GM12873 (cell line): ENCODE results near the gene GIT2.
A peak's percentile ranks its signal among the peaks of the same experiment; 100 is the strongest.

ENCODE experiments used
- CTCF ChIP-seq: IDR thresholded peaks from 2 replicates; pipeline ENCODE4 v1.5.1; 2012; ENCODE audit warnings: low read depth, mild to moderate bottlenecking, moderate library complexity, low read length, control low read depth; ENCODE audit not compliant: insufficient read depth; ENCODE audit errors: missing control alignments

The GIT2 gene

GRCh38 chr12:109944561-109945359 is 51.4 kb downstream of the GIT2 start:
- no peak for TF ChIP-seq CTCF

GRCh38 chr12:109943811-109944210 is 52.4 kb downstream of the GIT2 start:
- TF ChIP-seq CTCF = no peak

GRCh38 chr12:109940339-109940923 is 55.7 kb downstream of the GIT2 start:
- TF ChIP-seq CTCF = no peak

GRCh38 chr12:109939504-109939903 is 56.7 kb downstream of the GIT2 start:
- TF ChIP-seq CTCF = no peak

GRCh38 chr12:109938947-109939346 is 57.2 kb downstream of the GIT2 start:
- TF ChIP-seq CTCF = no peak

- no peak for TF ChIP-seq CTCF
These were observed 58.8 kb downstream of the GIT2 start for GRCh38 chr12:109937371-109937770.

GRCh38 chr12:109934026-109934425 is 62.1 kb downstream of the GIT2 start:
- TF ChIP-seq CTCF = peak; percentile 45
